HG03139 (cell line): Measurements from ENCODE around the gene POU2AF1.

Experiments used
- ATAC-seq: cut with Tn5 transposase; IDR thresholded peaks from one replicate; pipeline ENCODE4 v1.9.1; 2021; ENCODE audit not compliant: unreplicated experiment

Gene POU2AF1

DNA sequence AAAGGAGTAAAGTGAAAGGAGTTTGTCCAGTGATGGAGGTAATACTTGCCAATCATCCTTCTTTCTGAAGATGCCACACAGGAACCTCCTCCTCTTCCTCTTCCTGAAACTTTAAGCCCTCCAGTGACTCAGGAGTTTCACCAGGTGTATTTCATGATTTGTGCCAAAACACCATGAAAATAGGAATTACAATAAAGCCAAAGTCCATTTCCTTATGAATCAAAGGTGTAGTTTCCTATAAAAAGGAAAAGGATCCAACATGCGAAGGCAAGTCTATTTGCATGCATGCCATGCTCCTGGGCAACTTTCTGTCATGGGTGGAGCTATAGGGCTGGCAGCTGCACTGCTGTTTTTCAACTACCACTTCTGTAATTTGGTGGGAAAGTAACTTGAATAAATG lies 9.8 kb upstream of the POU2AF1 start:
- ATAC-seq: no peak

DNA sequence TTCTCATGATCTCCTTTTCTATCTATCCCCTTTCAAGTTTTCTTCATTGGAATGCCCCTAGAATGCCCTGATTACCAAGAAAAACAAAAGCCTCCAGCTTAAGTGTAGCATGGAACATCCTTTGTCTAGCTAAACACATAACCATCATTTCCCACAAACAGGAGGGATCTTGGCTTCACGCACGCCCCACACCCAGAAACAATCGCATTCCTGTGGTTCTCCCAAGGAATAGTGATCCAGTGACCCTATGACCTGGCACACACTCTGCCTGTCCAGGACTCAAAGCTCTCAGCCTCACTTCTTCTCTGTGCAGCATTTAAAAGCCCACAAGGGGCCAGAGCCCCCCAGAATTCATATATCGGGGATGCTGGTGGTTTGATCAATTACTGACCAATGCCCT lies 9.3 kb upstream of the POU2AF1 start:
- ATAC-seq: no peak

DNA sequence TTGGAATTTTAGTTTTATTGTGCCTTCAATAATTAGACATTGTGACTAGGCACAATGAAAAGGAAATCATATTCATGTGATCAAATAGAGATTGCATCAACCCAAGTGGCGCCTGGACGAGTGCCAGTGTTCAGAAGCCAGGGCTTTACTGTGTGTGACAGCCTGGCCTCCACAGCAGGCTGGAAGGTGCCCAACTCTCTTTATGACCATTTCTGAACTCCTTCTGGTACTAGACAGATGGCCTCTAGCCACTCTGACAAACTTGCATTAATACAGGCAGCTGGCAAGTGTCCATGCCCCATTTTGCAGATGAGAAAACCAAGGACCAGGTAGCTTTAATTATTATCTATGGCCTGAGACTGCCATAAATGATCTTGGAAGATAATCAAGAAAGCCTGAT lies 8.3 kb upstream of the POU2AF1 start:
- no peak for ATAC-seq

DNA sequence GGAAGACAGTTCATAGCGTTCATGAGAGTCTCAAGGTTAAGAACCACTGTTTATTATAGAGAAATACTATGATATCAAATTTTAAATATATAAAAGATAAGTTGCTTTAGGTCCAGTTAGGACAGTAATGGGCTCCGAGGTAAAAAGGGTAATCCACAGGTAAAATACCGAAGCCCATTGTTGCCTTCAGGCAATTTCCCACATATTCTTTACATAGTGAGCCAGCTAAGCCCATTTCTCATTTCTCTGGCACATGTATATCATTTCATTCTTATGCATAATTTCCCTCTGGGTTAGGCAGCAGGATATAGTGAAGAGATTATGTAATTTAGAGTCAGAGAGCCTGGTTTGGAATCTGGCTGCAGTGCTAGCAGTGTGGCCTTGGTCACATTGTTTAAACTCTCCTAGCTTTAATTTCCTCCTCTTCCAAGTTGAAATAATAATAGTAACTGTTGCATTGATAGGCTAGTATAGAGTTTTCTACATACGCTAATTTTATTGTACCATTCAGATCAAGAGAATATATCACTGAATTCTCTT lies 7.6 kb upstream of the POU2AF1 start:
- no peak for ATAC-seq

DNA sequence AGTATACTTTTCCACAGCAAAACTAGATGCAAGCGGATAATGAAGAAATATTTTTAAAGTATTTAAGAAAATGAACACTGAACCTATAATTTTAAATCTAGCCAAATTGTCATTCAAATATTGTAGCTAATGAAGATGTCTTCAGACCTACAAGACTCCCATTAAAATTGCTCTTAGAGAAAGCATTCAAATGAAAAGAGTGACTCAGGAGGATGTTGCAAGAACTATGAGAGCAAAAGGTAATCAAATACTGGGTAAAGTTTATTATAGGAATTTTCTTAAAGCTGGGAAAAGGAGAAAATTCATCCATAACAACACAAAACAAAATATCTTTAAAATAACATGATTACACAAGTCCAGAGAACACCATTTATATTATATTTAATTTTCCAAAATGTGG lies 5.4 kb upstream of the POU2AF1 start:
- ATAC-seq: no peak

DNA sequence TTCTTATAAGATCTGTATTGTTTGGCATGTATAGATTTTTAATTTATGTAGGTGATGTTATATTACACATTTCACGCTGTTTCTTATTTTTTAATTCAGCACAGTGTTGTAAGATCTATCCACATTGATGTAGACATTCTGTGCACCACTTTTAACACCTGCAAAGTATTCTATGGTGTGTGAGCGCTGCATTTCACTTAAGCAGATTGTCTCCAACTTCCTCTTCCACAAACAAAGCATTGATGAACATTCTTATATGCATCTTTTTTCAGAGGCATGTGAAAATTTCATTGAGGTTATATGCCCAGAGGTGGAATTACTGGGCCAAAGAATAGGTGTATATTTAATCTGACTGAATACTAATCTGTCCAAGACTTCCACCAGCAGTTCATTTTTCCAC lies 3.4 kb upstream of the POU2AF1 start:
- ATAC-seq: no peak

DNA sequence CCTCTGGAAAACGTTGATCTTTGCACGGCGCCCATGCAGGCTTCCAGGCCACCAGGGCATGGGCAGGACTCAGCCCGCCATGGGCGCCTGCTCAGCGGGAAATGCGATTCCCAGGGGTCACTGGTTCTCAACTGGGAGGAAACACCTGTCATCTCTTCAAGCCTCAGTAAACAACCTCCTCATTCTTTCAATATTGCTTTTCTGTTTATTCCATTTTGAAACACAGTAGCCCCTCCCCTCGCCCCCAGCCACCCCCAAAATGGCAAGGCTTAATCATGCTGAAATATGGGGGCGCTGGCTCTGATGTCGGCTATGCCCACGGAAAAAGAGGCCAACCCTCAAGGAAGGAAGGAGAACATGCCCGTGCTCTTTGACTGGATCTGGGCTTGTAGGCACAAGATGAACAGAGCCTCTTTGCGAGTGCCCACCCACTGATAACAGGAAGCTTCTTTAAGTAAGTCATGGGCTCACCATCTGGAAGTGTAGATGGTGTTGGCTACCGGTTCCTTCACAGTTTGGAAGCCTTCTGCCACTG lies 594 bp upstream of the POU2AF1 start:
- peak; percentile 31 for ATAC-seq

DNA sequence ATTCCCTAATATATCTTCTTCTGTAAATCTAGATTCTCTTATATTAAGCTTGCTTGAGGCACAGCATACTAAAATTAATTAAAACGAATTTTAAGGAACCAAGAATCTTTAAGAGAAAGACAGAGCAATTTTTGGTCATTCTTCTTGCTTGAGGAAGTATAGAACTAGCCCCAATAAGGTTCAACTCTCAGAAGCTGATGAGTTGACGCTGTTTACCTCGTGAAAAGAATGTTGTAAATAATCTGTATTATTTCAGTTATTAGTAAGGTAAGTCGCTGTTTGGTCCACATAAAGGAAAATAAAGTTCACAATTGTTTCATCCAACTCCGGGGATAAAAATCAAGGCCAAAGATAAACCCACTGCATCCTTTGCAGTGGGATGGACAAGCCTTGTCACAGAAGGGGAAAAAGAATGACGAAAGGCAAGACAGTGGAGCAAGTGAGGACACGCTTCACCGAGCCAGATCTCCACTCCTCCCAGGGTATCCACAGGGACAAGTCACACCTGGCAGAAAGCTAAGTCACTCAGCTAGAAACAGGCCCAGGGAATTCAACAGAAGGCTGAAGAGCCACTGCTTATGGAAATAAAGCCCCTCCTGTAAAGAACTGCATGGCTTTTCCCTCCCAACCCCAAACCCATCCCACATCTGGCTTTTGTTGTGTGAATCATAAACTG lies 752 bp downstream of the POU2AF1 start:
- ATAC-seq: no peak

DNA sequence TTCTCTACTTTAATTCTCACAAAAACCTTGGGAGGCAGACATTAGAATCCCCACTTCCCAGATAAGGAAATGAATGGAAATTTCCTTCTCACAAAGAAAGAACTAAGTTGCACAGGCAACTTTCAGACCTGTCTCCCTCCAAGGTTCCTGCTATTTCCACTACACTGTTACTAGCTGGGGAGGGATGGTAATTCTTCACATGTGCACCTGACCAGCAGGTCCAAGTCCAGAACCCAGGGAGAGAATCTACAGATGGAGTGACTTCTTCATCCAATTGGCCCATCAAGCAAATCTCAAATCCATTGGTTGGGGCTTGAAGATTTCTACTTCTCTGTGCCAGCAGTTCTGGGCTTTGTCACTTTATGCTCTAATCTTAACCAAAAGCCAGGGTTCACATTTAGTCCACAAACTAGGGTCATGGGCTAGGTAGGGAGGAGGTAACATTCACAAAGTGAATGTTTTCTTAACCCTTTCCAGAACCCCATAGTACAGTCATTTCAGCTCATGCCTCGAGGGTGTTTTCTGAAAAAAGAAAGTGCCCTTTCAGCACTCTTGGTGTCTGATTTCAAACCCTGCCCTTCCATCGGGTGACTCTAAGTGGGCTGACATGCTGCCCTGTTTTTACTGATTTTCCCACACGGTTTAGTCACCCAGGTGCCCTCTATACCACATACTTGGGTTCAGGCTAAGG lies 2.7 kb downstream of the POU2AF1 start:
- no peak for ATAC-seq

DNA sequence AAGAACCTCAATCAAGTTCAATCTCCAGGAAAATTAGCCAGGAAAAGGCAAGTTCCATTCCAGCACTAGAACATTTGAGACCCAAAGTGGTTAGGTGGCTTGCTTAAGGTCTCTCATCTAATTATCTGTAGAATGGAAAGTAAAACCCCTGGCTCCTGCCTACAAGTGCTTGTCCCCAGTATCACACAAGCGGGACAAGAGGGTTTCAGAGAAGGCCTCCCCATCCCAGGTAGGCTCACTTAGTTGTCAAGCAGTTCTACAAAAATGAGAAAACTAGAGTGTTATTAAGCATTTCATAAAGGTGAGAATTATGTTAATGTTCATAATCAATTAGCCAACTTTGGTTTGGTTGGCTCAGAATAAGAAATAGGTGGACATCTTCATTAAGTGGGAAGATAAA lies 5.5 kb downstream of the POU2AF1 start:
- ATAC-seq: no peak

DNA sequence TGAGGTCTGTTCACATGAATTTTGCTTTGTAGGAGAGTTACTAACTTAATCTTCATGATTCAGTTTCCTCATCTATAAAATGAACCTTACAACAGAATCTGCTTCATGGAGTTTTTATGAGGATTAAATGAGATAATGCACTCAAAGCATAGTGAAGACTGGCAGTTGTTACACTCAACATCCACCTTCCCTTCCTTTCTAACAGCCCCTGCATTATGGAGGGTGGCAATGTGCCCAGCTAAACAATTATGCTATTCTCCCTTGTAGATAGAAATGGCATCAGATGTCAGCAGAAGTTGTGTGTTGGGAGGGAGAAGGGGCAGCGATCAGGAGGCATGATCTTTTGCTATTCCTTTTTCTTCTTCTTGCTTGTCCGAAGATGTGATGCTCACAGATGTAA lies 6.5 kb downstream of the POU2AF1 start:
- no peak for ATAC-seq

DNA sequence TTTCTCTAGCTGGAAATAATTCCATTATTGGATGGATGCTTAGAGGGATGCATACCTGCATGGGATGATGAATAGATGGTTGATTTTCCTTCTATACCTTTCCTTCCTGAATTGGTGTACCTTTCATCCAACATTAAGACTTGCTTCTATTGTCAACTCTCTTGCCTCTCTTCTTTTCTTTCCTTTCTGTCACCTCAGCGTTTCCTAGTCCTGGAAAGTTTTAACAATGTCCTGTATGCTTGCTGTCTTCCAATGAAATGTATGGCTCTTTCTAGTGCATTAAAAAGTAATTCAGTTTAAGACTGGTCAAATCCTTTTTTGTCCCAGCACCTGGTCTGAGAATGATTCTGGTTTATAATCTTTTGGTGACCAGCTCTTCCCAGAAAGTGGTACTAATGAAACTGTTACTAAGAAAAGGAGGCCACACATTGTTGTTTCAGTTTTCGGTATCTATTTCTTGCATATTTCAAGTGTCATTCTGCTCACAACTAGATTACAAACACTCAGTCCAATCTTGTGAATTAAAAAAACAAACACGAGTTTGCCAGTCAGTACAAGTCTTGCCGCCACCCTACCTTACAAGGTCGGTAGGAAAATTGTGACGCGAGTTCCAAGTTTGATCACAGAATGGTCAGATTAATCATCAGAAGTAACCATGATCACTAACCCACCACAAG lies 8.0 kb downstream of the POU2AF1 start:
- peak; percentile 31 for ATAC-seq

DNA sequence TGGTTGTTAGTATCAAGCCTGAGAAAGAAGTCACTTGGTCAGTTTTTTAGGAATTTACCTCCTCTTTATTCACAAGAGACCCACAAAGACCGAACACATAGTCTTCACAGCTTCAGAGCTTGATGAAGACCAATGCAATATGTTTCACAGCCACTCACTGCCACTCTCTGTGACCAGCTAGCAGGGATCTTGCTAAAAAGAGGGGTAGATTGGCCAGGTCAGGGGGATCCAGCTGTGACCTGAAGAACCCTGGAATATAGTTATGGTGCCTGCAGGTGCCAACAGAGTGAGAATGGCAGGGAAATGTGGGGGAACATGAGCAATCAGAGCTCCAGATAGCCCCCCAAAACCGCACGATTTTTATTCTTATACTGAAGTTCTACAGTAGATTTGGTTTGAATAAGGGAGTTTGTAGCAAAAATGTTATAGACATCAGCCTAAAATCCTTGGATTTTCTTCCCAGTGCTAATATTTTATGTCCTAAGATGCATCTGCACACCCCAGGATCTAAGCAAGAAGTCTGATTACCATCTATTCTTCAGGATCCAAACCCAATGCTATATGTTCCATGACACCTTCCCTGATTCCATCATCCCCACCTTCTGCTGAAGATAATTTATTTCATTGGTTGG lies 8.7 kb downstream of the POU2AF1 start:
- no peak for ATAC-seq

DNA sequence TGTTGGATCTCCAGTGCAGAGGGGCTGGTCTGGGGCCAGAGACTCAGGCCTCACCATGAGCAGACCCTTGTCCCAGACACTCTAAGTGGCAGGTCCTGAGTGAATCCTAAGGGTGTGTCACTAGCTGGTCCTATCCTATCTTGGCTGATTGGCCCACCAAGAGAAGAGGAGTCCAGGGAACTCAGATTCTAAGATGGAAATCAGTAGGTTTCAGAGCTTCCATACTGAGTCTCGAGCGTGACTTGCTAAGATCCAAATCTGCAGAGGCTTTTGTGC lies 10.9 kb downstream of the POU2AF1 start:
- no peak for ATAC-seq

DNA sequence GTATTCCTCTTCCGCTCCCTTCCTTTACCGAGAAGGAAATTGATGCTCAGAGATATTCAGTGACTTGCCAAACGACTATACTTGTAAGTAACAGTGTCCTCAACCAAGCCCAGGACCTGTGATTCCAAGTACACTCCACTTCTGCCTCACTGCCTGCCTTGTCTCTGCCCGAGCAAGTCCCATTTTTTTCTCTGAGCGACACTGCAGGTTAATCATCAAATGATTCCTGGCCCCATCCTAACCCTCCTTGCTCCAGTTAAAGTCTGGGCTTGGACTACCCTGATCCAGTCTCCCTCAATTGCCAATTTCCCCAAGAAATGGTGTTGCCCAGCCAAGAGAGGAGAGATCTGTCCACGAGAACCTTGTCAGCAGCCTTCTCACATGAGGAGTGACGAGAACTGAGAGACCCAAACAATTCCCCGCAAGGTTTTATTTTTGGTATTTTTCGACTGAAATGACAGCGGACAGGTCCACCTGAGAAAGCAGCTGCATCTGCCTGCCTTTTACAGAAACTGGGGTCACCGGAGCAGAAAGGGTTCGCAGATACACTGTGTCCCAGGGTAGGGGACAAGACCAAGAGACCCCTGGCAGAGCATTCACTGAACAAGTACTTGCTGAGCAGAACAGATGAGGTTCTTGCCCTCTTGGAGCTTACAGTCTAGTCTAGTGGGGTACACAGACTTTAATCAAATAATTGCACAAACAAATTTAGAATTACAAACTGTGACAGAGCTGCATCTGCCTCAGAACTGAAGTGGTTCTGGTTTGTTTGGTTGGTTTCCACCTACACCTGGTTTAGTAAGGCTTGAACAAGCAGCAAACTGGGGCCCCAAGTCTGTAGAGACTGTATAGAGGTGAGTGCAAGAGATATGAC lies 11.4 kb downstream of the POU2AF1 start:
- ATAC-seq: peak; percentile 40

DNA sequence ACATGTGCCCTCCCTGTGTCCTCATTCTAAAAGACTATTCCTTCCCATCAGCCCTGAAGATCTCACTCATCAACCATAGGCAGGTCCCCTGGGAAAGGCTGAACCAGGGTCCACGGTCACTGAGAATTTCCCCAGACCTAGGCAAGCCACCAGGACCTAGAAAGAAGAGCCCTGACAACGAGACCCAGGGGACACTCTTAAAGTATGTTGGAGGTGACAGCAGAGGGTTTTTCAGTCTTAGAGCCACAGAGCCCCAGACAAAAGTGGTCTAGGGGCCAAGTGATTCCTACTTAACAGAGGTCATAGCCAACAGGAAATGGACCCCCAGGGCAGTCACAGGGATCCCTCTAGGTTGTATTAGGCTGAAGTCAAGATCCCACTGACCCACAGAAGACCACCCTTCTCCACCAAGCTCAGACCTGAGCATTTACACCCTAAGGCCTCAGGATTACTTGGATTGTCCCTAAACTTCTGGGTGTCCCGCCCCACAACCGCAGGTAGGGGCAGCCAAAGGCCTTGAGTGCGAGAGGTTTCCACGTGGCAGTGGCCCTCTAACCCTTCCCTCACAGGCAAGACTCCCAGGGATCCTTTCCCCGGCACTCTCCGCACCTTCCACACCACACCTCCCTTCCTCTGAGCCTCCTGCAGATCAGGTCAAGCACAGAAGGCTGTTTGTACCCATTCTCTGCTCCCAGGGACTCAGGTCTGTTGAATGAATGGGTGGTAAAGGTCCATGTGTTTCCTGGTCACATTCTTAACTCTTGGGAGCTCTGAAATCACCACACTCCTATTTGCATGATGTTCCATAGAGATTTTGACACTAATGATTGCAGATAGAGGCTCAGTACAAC lies 12.3 kb downstream of the POU2AF1 start:
- ATAC-seq: no peak

DNA sequence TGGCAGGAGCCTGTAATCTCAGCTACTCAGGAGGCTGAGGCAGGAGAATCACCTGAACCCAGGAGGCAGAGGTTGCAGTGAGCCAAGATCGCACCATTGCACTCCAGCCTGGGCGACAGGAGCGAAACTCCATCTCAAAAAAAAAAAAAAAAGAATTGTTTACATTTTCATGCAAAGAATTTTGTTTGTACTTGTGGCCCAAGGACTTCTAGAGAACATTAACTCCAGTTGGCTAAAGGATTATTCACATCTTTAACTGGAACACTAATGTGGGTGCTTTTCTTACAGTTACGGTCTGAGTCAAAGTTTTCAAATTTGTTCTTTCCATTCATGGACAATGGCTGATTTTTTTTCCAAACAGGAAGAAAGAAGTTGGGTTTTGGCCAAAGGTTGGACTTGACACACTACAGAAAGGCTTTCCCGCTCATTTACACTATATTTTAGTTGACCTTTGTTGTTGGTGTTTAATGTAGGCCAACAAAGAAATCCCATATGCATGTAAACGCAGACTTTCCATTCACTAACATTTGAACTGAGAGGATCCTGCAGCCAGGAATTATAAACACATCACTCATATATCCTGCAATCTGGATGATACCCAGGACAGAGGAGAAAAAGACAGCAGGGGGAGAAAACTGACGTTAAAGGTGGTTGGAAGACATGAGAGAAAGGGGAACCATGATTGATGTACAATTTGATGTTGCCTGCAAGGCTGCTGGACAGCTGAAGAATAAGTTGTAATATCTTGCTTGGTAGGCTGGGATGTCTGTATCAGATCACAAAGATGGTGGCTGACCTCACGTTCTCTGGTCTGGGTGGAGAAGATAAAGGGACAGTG lies 13.1 kb downstream of the POU2AF1 start:
- no peak for ATAC-seq

DNA sequence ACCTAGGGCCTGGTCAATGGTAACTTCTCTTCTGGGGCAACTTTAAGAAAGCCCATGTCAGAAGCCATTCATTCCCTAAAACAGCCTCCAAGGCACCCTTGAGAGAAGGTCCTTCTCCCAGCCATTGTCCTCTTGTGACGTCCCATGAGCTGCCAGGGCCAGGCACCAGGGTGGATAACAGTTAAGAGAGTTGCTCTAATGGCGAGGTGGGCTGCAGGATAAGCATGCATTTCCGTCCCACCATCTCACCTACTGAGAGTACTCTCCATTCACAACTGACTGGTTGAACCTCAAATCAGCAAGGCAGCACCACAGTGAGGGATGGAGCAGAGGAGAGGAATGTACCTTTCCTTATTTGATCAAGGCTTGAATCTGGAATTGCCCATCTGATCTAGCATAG lies 14.6 kb downstream of the POU2AF1 start:
- ATAC-seq: no peak

DNA sequence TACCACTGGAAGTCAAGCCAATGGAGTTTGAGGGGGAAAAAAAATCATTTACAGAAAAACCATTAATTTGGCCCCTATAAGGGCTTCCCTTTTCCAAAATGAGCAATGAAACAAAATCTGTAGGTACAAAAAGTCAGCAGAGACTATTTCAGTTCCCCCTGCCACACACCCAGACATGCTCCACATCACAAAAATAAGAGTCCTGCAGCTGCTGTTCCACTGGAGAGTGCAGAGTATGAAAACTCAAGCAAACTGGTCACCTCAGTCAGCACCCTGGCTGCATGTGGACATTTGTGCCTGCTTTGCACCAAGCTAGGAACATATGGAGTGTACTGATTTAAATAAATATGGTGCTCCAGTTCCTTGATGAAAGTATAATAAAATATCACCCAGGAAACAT lies 15.1 kb downstream of the POU2AF1 start:
- no peak for ATAC-seq
